ENCODE results near the gene EME2. TPM values are rescaled to one million over a fixed set of nuclear protein-coding genes. Genes with fewer than 3 reads are reported as not detected.

EME2 gene
- total and polyA plus RNA-seq, 12 donors: 1.8 to 90.7 (median 19.2) TPM

DNA sequence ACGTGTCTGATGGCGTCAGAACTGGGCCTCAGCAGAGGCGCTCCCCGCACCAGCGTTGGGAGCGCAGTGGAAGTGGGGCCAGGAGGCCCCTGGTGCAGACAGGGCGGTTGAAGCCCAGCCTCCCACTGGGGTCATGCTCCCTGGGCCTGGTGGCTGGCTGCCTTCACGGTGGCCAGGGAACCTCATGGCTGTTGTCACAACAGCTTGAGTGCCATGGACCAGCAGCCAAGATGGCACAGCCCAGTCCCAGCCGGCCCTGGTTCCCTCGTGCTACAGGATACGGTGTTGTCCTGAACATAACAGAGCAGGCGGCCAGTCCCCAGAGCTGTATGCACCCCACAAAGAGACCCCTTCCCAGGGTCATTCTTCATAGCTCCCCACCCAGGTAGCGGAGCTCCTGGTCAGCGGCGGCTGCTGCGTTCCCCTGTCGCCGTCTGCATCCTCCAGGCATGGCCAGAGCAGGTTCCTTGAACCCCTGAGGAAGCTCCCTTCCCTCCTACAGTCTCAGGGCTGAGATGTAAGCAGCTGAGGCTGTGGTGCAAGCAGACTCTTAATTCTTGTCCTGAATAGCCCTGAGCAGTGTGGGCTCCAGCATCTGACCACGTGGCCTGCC lies 31.0 kb upstream of the EME2 start:
- H3K9me3 ChIP-seq (replicated peaks in 1 of 3): no peaks in the 10 kb centered on the region
- 91 to 95% (median 93%) methylated on average over 8 to 19 of the region's 19 CpGs for WGBS, 4 donors
- intact Hi-C loops (cut with DNase I): loop anchor here in 1 of 2 donors (10.0 kb wide), 1 partner anchor 67 kb away; the partner anchor contains the start of gene JPT2
- no peak for TF ChIP-seq CTCF (IDR thresholded peaks at IDR 0.05)
- no peak for TF ChIP-seq POLR2A (IDR thresholded peaks at IDR 0.05)
- no peaks in the 10 kb centered on the region for H3K4me1 ChIP-seq (replicated peaks in 1 of 2)
- no peak overlapping the region for H3K4me3 ChIP-seq
- peaks cover 0 to 37% of the 10 kb centered on the region in 2 donors for H3K36me3 ChIP-seq (replicated peaks in 1 of 2)
- H3K27me3 ChIP-seq: no peaks in the 10 kb centered on the region
- H3K27ac ChIP-seq: no peak overlapping the region
- no peak for DNase-seq

DNA sequence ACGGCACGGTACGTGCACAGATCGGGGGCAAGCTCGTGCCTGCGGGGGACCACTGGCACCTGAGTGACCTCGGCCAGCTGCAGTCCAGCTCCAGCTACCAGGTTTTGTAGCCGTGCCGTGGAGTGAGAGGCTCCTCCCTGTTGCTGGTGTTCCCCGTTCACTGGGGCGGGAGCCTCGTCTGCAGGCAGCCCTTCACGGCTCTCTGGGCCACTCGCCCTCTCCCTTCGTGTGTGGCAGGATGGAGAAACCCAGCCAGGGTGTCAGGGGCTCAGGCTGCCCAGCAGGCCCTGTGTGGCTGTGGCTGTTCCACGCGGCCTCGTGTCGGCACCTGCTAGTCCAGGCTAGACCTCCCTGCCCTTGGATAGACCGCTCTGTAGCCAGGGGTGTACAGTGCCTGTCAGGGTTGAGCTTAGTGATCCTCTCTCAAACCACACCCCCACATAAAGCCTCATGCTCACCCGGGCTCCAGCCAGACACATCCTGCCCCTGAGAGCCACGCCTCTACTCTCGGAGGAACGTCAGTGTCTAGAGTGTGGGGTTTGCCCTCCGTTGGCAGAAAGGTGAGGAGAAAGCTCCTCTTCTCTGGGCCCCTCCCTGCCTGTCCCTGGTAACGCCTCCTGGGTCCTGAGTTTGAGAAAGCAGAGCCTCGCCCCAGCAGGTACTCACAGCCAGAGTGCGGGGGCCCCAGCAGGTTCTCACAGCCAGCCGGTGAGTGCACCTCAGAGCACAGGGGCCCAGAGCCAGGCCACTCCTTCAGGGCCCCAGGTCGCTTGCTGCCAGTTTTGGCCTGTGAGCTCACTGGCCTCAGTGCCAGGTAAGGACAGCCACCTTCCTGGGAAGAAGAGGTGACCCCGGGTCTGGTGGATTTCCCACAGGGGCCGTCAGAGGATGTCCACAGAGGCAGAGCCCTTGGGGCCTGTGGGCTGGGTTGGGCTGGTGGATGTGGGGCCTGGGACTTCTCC lies 29.0 kb upstream of the EME2 start:
- peaks cover 0 to 54% of the 10 kb centered on the region in 2 donors for H3K36me3 ChIP-seq (replicated peaks in 1 of 2)
- H3K27ac ChIP-seq: no peak overlapping the region
- no peaks in the 10 kb centered on the region for H3K9me3 ChIP-seq (replicated peaks in 1 of 3)
- intact Hi-C loops (cut with DNase I): loop anchor here in 1 of 2 donors (10.0 kb wide), 1 partner anchor 69 kb away; the partner anchor contains the start of gene JPT2
- no peak overlapping the region for H3K4me3 ChIP-seq
- no peaks in the 10 kb centered on the region for H3K4me1 ChIP-seq (replicated peaks in 1 of 2)
- no peaks in the 10 kb centered on the region for H3K27me3 ChIP-seq
- WGBS, 4 donors: 90 to 93% (median 93%) methylated on average over 22 to 32 of the region's 32 CpGs
- no peak for DNase-seq
- no peak for TF ChIP-seq CTCF (IDR thresholded peaks at IDR 0.05)
- no peak for TF ChIP-seq POLR2A (IDR thresholded peaks at IDR 0.05)

GRCh38 chr16:1744338-1744840 lies 28.2 kb upstream of the EME2 start:
- Histone ChIP-seq H3K27ac (no peak overlapping the region), H3K27me3 (no peaks in the 10 kb centered on the region), H3K36me3 (replicated peaks in 1 of 2) (peaks cover 0 to 62% of the 10 kb centered on the region in 2 donors), H3K9me3 (replicated peaks in 1 of 3) (no peaks in the 10 kb centered on the region), H3K4me1 (replicated peaks in 1 of 2) (no peaks in the 10 kb centered on the region), H3K4me3 (no peak overlapping the region)
- intact Hi-C loops (cut with DNase I): loop anchor here in 1 of 2 donors (10.0 kb wide), 1 partner anchor 70 kb away; the partner anchor contains the start of gene JPT2
- 88 to 95% (median 91%) methylated on average over 16 to 24 of the region's 24 CpGs for WGBS, 4 donors
- DNase-seq: no peak
- TF ChIP-seq POLR2A (IDR thresholded peaks at IDR 0.05) (no peak), CTCF (IDR thresholded peaks at IDR 0.05) (no peak)

Measured in adrenal gland (tissue), 12 donors.